GM19468 (cell line): ENCODE data around the gene FAM111B.
"Not testable (repeated sequence)": the region's sequence is repeated elsewhere in the genome, so short reads cannot be mapped to it uniquely, and the experiment has no call there.

Experiments
- ATAC-seq: cut with Tn5 transposase; IDR thresholded peaks from one replicate; pipeline ENCODE4 v1.9.1; 2021; ENCODE audit warnings: mild to moderate bottlenecking, moderate library complexity, moderate number of reproducible peaks; ENCODE audit not compliant: unreplicated experiment; ENCODE audit errors: extremely low read depth

Gene FAM111B, protein sequence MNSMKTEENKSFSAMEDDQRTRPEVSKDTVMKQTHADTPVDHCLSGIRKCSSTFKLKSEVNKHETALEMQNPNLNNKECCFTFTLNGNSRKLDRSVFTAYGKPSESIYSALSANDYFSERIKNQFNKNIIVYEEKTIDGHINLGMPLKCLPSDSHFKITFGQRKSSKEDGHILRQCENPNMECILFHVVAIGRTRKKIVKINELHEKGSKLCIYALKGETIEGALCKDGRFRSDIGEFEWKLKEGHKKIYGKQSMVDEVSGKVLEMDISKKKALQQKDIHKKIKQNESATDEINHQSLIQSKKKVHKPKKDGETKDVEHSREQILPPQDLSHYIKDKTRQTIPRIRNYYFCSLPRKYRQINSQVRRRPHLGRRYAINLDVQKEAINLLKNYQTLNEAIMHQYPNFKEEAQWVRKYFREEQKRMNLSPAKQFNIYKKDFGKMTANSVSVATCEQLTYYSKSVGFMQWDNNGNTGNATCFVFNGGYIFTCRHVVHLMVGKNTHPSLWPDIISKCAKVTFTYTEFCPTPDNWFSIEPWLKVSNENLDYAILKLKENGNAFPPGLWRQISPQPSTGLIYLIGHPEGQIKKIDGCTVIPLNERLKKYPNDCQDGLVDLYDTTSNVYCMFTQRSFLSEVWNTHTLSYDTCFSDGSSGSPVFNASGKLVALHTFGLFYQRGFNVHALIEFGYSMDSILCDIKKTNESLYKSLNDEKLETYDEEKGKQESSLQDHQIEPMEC

GRCh38 chr11:59106363-59107336 is at the start of gene FAM111B:
Gene FAM111B (plus strand): TSS chr11:59107237. CDS start chr11:59109626, 2,389 bp downstream.
- peak; percentile 61 for ATAC-seq

DNA sequence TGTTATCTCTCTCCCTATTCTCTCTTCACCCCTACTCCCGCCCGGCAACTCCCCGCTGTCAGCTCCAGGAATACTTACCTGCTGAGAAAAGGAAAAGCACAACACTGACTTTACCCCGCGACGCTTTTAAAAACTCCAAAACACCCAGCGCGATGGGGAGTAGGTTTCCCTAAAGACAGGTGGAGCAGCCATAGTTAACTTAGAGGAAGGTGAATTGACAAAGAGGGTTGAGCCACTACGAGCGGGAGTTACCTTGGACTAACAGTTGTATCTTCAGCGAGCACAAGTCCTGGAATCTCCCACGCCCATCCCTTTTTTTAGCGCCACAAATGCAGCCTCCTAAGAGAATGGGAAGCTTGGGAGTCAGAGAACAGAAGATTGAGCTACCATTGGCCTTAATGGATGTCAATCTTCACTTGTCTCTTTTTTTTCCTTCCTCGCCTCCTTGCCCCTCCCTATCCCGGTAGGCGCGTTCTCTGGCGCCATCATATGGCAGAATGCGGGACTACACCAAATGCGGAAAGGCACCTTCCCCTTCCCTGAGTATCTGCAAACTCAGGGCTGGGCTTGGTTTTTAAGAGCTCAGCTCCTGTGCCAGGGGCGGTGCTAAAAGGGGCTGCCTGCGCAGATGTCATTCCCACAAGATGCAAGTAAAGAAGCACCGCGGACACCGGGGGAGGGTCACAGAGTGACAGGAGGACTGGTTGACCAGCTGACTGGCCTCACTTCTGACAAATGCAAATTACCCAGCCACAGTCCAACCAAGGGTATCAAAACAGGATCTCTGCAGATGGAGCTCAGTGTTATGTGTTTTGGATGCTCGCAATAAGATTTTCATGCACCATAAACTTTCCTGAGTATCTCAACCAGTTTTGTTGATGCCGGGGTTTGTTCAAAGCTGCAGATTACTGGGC is 48.7 kb upstream of the FAM111B start:
- ATAC-seq, result peak; percentile 81

GRCh38 chr11:59060096-59060495 is 46.9 kb upstream of the FAM111B start:
- not testable (repeated sequence) for ATAC-seq

DNA sequence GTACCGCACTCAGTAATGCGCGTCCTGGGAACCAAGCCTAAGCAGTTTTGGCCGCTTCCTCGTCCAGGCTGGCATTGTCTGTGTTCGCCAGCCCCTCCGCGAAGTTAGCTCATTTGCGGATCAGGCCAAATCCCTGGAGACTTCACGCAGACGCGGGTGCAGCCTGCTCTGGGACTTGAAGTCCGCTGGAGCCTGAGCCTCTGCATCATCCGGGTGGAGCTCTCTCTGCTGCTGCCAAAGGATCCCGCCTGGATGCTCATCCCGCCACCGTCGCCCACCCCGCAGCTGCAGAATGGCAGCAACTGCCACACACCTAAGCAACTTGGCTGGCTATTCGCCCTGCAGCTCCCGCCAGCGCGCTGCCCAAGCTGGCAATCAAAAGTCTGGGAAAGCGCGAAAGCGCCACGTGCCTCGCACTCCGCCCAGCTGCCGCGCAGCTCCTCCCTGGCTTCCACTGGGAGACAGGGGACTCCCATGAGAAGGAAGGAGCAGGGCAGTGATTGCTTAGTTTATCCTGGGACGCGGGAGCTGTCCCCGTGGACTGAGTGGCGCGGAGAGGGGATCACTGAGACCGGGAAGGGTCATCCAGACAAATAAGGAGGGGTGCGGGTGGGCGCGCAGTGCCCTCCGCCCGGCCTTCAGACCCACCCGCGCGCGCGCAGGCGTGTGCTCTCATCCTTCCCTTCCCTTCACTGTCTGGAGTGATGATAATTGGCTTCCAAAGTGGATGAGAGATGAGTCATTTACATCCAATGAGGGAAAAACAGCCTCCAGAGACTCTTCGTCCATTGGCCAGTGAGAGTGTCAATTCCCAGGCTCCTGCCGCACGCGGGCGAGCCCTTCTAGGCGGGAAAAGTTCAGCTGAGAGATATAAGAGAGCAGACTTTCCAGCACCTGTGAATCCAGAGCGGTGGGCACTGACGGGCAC is 44.2 kb upstream of the FAM111B start:
- ATAC-seq, result no peak

DNA sequence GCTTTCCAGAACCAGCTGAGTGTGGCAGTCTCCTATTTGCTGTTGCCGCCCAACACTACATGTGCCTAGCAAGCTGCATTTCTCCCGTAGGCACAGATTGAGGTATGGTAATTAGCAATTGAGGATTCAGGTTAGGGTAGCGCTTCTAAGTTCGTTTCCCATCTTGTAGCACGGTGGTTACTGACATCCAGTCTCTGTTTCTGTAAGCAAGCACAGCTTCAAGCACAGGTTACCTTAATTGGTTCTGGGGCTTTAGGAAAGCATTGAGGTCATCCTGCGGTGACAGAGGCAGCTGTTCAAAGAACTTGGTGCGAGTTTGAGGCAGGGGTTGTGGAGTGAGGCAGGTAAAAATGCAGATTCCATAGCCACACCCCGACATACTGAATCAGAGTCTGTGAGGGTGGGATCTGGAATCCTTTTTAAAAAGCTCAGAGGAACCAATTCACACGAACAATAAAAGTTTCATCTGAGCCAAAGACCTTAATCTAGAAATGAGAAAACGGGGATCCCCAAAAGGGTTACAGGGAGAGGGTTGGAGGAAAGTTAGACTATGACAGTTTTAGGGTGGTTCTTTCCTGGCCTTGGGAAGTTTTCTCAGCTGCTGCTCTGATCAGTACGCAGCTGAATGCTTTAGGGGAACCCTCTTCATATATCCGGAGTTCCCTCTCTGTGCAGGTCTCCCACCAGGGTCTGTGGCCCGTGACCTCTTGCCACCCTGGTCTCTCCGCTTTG is 42.9 kb upstream of the FAM111B start:
- ATAC-seq, result not testable (repeated sequence)

- no peak for ATAC-seq
Observed at GRCh38 chr11:59069087-59069486, 38.0 kb upstream of the FAM111B start.

GRCh38 chr11:59076876-59077571 is 30.0 kb upstream of the FAM111B start:
- peak; percentile 75 for ATAC-seq

DNA sequence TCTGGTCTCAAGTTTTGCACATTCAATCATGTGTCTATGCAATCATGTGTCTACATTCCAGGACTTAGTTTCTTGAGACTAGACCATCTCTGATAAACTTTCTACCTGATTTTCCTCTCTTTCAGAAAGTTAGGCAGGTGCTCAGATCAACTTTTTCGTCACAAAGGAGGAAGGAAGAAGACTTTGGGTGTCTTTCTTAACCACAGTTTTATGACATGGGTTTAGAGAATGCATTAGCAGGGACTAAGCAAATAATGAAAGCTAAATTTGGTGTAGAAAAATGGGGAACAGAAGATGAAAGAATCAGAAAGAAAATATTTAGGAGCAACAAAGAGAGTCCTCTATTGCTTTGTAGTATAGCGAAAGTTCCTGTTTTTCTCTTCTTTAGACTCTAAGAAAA is 28.6 kb upstream of the FAM111B start:
- ATAC-seq, result no peak

- ATAC-seq, result no peak
Observed at GRCh38 chr11:59079086-59079485, 28.0 kb upstream of the FAM111B start.

- not testable (repeated sequence) for ATAC-seq
Observed at GRCh38 chr11:59080421-59080820, 26.6 kb upstream of the FAM111B start.

DNA sequence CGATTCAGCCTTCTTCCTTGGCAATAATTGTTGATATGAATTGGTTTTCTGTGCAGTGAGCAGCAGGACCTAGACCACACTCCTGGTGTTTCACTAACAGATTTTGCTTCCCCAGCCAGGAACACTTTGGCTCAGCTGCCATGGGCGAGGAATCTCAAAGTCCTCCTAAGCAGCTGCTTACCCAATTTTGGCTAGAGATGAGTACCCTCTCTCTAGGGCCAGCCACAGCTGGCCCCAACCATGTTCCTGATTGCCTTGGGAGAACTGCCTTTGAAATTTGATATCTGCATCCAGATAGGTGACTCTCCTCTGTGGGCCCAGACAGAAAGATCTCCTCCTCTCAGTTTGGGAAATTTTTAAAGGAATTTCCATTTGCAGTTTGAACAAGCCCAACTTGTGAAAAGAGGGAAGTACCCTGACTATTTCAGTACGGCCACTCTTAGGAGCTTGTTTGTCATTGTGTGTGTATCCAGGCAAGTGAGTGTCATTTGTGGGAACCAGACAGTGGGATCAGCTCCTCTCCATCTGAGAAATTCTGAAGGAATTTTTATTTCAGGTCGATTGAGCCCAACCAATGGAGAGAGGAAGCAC is 25.5 kb upstream of the FAM111B start:
- ATAC-seq, result not testable (repeated sequence)

GRCh38 chr11:59086007-59086406 is 21.0 kb upstream of the FAM111B start, which contains the start of gene GLYATL1B:
Gene GLYATL1B (plus strand): TSS chr11:59086307. CDS start chr11:59086307, 0 bp downstream.
- not testable (repeated sequence) for ATAC-seq

DNA sequence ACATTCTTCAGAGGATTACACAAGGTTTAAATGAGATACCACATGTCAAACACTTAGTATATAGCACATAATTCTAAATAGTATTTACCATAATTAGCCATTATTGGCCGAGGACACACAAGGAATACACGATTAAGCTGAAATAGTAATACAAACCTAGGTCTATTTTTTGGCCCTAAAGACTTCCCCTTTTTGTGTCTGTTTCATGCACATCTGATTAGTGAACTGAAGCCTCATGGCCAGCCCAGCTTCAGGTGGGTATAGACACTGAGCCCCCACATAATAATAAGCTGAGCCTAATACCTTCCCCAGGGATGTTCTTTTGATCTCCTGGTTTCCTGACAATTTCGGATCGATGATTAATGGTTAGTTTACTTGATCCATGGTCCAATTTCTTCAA is 18.9 kb upstream of the FAM111B start:
- ATAC-seq, result no peak

DNA sequence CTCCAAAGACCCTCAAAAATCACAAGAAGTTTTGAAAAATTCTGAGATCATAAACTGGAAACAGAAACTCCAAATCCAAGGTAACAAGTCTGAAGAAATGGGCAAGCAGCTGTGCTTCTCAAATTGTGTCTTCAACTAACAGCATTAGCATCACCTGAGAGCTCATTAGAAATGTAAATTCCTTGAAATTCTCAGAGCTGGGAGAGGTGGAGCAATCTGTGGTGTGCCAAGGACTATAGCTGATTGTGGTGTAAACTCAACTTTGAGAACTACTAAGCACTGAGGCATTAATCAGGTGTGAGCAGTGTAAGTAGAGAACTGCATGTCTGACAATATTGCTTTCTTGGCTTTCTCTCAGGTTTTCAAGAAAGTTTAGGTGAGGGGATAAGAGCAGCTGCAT is 13.5 kb upstream of the FAM111B start:
- ATAC-seq, result not testable (repeated sequence)

GRCh38 chr11:59095225-59095624 is 11.8 kb upstream of the FAM111B start:
- peak; percentile 84 for ATAC-seq

- not testable (repeated sequence) for ATAC-seq
Observed at GRCh38 chr11:59095972-59096575, 11.0 kb upstream of the FAM111B start.
